GM12892 (cell line): Measurements from ENCODE around the gene DLGAP1.

Source experiments
- DNase-seq: peaks from one replicate; pipeline ENCODE4 v3.0.0; 2011; ENCODE audit not compliant: insufficient read length
- FAIRE-seq: peaks from 2 replicates; lab custom pipeline; 2011; peaks lifted over from hg19 to GRCh38; lab: Jason Lieb, UNC
- POLR2A ChIP-seq: IDR thresholded peaks from 2 replicates; pipeline ENCODE4 v1.6.1; 2011; ENCODE audit warnings: low read depth, low read length, control low read depth
- POLR2AphosphoS5 ChIP-seq: IDR thresholded peaks from 2 replicates; pipeline ENCODE4 v1.6.1; 2011; ENCODE audit warnings: low read depth, low read length, control low read depth
- TAF1 ChIP-seq: IDR thresholded peaks from 2 replicates; pipeline ENCODE4 v1.6.1; 2011; ENCODE audit warnings: low read depth, mild to moderate bottlenecking, control low read depth, low read length, borderline replicate concordance

Gene DLGAP1

DNA sequence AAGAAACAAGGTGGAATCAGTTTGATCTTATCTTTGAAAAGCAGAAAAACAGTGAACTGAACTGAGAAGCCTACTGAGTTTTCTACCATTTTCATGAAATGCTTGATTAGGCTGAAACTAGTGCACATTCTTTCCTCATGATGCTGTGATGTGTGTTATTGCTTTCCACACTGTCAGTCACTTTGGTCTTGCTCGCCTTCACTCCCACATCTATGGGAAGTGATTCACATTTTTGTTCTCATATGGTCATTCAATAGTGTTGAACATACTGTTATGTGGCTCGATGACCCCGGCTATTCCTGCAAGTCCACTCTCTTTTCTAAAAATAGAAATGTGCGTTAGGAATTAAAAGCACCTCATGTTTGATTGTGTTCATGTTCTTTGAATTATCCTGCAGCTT lies 875.4 kb downstream of the DLGAP1 start:
- FAIRE-seq (no peak), DNase-seq (no peak)
- TF ChIP-seq POLR2AphosphoS5, result no peak
- TF ChIP-seq TAF1, result no peak
- TF ChIP-seq POLR2A, result no peak

DNA sequence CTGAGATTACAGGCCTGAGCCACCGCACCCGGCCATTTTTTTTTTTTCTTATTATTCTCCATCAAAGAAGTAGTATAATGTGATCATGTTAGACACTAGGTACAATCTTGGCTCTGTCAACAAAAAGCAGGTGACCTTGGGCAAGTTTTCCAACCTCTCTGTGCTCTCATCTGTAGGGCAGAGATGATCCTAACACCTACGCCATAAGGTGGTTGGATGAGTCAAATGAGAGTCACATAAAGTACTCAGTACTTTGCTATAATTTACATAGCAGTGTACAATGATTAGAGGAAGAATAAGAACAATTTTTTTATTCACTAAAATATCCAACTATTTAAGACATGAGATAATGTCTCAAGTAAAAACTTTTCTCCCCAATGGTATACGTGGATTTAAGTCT lies 876.5 kb downstream of the DLGAP1 start:
- DNase-seq (no peak), FAIRE-seq (no peak)
- TF ChIP-seq POLR2A (no peak), POLR2AphosphoS5 (no peak), TAF1 (no peak)

DNA sequence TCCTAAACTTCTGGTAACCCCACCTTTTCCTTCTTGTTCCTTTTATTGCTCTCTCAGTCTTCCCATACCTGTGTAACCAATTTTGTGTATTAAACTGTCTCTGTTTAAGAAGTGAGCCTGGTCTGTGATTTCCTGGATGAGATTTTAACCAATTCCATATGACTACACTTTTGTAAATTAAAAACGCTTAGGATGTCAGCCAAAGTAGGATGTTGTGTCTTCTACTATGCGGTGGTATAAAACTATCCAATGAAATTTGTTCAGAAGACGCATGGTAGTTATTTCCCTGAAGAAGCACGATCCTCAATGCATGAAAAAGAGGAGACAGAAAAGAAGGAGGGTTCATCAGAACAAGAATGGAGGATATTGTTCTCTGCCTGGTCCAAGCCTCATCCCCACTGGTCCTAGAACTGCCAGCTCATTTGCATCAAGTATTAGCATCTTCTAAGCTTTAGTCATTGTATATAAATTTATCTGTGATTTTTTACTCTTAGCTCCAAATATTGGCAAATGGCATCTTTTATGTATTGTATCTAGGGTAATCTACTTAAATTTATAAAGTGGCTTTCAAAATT lies 877.7 kb downstream of the DLGAP1 start:
- TF ChIP-seq POLR2AphosphoS5, result no peak
- no peak for TF ChIP-seq POLR2A
- no peak for TF ChIP-seq TAF1
- no peak for DNase-seq
- no peak for FAIRE-seq

DNA sequence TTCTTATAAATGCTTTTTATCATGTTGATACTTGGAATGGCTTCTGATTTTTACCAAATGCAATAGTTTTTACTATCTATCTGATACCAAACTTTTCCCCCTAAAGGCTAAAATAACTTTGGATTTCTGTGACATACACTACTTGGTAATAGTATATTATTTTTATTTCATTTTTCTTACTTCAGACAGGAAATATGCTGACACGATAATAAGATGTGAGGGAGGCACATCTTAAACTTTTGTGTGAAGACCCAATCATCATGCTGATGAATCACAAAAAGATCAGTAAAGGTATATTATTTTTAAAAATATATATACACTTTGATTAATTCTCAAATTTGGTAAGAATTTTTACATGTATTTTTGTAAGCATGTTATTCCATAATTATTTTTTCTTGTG lies 882.3 kb downstream of the DLGAP1 start:
- DNase-seq, result no peak
- no peak for FAIRE-seq
- TF ChIP-seq TAF1 (no peak), POLR2A (no peak), POLR2AphosphoS5 (no peak)

DNA sequence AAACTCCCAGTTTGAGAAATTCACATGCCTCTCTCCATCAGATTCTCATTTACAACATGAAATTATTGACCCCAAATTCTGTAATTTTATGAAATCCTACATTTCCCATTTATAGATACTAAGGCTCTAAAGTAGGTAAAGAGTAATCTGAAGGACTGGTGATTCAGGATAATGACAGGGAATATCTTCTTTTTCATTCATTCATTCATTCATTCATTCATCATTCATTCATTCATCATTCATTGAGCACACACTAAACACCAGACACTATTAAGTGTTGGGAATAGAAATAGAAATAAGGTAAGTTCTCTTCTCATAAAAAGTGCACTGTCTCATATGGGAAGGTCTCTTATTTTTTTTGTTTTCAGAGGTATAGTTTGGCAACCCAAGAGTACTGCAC lies 888.3 kb downstream of the DLGAP1 start:
- DNase-seq (no peak), FAIRE-seq (no peak)
- no peak for TF ChIP-seq POLR2A
- no peak for TF ChIP-seq TAF1

DNA sequence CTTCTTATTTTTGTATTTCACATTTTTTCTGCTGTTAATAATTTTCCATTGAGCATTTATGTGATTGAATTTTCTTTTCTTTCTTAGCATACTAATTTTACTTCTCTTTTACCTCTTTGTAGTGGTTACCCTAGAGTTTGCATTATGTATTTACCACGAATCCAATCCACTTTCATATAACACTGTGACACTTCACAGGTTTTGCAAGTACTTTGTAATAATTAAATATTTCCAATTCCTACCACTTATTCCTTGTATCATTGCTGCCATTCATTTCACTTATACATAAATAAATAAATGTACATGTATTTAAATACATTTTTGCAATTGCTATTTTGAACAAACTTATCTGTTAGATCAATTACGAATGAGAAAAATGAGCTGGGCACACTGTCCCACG lies 894.4 kb downstream of the DLGAP1 start:
- FAIRE-seq (no peak), DNase-seq (no peak)
- TF ChIP-seq TAF1 (no peak), POLR2AphosphoS5 (no peak), POLR2A (no peak)

DNA sequence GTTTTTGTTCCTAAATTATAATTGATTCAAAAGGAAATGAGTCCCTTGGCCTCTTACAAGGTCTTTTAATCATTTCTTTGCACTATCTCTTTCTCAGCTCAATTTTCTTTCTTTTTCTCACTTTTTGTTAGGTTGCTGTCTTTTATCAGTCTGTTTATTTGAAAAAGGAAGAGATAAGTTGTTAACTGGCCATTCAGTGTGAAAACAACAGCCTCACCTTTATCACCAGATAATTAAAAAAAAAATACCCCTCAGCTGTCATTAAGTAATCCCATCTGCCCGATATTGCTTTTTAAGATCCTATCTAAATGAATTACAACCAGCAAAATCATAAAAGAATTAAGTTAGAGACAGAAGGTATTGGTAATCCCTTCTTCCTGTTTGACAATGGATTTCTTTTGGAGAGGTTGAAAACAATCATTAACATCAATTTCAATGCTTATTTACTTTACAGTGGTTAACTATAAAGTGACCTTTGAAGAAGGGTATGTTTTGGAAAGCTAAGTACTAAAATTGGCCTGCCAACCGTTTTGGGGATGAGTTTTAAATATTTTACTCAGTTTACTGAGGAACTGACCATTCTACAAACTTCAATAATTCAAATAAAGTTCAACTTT lies 900.2 kb downstream of the DLGAP1 start:
- no peak for TF ChIP-seq POLR2AphosphoS5
- no peak for TF ChIP-seq POLR2A
- no peak for TF ChIP-seq TAF1
- DNase-seq (no peak), FAIRE-seq (no peak)

DNA sequence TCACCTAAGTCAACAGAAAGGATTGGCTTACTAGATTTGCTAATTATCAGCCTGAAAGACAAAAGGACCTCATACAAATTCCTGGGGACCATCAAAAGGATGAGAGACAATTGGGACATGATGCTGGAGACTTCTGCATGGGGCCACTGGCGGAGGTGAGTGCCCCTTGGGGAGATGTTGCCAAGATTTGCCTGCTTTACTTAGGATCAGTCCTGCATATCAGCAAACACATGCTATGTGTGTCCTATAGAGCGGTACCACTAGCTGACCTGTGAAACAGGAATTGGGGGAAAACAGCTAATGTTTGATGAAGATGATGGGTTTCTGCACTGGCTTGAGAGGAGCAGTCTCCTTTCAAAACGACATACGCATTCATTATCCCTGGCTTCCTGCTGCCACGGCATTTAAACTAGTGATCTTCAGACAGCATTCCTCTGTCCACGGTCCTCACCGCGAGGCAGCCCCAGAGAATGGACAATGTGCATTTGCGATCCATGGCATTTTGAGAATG lies 901.0 kb downstream of the DLGAP1 start:
- no peak for DNase-seq
- no peak for FAIRE-seq
- TF ChIP-seq POLR2AphosphoS5 (no peak), TAF1 (no peak), POLR2A (no peak)

DNA sequence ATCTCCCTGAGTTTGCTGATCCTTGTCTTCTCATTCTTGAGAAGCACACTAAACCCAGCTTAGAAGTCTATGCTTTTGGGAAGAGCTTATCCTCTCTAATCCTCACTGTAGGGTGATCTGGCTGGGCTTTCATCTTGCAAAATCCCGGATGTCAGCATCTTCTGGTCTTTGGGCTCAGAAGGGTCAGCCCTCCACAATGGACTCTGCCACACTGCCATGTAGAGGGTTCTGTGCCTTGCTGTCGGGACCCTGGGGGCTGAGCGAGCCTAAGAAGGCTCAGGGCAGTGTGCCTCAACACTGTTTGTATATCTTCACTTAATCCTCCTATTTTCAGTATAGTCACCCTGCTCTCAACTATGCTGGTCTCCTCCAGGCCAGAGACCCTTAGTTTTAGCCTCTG lies 902.8 kb downstream of the DLGAP1 start:
- DNase-seq, result no peak
- FAIRE-seq, result no peak
- TF ChIP-seq TAF1, result no peak
- TF ChIP-seq POLR2AphosphoS5, result no peak
- TF ChIP-seq POLR2A, result no peak

DNA sequence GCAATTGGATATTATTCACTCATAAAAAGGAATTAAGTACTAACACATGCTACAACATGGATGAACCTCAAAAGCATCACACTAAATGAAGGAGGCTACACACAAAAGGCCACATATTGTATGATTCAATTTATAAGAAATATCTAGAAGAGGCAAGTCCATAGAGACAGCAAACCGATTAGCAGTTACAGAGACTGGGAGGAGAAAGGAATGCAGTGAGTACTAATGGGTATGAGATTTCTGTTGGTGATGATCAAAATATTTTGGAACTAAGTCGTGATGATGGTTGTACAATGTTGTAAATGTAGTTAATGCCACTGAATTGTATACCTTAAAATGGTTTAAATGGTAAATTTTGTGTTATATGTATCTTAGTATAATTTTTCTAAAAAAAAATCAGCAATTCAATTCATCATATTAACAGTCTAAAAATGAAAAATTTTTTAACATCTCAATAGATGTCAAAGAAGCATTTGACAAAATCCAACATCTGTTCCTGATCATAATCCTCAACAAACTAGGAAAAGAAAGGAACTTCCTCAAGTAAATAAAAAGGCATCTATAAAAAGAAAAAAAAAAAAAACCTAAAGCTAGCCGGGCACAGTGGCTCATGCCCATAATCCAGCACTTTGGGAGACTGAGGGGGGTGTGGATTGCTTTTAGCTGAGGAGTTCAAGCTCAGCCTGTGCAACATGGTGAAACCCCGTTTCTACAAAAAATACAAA lies 907.1 kb downstream of the DLGAP1 start:
- FAIRE-seq (no peak), DNase-seq (no peak)
- TF ChIP-seq TAF1 (no peak), POLR2AphosphoS5 (no peak), POLR2A (no peak)

DNA sequence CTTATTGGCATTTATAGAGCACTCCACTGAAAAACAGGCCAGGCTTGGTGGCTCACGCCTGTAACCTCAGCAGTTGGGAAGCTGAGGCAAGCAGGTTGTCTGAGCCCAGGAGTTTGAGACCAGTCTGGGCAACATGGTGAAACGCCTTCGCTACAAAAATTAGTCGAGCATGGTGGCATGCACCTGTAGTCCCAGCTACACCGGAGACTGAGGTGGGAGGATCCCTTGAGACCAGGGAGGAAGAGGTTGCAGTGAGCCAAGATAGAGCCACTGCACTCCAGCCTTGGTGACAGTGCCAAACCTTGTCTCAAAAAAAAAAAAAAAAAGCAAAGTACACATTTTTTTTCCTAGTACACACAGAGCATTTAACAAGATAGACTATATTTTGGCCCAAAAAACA lies 909.0 kb downstream of the DLGAP1 start:
- no peak for TF ChIP-seq POLR2A
- no peak for TF ChIP-seq POLR2AphosphoS5
- TF ChIP-seq TAF1, result no peak
- DNase-seq, result no peak
- no peak for FAIRE-seq

DNA sequence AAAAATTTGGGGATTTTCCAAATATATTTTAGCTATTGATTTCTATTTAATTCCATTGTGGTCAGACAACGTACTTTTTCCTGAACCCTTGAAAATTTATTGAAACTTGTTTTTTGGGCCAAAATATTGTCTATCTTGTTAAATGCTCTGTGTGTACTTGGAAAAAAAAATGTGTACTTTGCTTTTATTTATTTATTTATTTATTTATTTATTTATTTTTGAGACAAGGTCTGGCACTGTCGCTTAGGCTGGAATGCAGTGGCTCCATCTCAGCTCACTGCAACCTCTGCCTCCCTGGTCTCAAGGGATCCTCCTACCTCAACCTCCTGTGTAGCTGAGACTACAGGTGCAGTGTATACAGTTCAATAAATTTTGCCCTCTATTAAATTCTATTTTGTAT lies 910.6 kb downstream of the DLGAP1 start:
- FAIRE-seq, result no peak
- TF ChIP-seq TAF1, result no peak
- no peak for TF ChIP-seq POLR2A
- no peak for TF ChIP-seq POLR2AphosphoS5

More for the DNA sequence above, 910.6 kb downstream of the DLGAP1 start:
- DNase-seq, result no peak
